Measurements from ENCODE around the gene PERM1.
A peak's percentile ranks its signal among the peaks of the same experiment; 100 is the strongest.
"Not testable (repeated sequence)": the region's sequence is repeated elsewhere in the genome, so short reads cannot be mapped to it uniquely, and the experiment has no call there.

PERM1 gene

DNA sequence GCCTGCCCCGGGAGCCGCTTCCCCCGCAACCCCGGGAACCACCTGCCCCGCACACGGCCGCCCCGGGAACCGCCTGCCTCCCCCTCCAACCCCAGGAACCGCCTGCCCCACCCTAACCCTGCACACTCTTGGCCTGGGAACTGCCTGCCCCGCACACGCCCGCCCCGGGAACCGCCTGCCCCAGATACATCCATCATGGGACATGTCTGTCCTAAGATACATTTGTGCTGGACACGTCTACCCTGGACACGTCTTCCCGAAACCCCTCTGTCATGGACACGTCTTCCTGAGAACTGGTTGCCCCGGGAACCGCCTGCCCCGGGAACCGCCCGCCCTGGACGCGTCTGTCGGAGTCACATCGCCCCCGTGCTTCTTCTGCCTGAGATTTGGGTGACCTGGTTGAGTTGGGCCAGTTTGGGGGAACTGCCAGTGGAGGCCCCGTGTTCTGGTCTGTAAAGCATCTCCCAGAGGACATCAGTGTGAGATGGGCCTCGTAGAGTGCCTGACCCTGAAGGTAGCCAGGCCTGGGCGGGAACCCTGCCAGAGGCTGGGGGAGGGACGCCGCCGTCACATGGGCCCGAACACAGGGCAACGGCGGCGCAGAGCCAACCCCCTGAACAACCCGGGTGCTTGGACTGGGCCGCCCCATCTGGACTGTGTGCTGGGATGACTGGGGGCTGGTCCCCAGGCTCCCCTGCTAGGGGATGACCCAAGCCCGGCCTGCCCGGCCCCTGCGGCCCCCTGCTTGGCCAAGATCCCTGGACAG, 3.6 kb downstream of the PERM1 start:
- DNase-seq: no peak

DNA sequence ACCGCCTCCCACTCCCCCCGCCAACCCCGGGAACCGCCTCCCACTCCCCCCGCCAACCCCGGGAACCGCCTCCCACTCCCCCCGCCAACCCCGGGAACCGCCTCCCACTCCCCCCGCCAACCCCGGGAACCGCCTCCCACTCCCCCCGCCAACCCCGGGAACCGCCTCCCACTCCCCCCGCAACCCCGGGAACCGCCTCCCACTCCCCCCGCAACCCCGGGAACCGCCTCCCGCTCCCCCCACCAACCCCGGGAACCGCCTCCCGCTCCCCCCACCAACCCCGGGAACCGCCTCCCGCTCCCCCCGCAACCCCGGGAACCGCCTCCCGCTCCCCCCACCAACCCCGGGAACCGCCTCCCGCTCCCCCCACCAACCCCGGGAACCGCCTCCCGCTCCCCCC, 5.1 kb downstream of the PERM1 start:
- DNase-seq: not testable (repeated sequence)

DNA sequence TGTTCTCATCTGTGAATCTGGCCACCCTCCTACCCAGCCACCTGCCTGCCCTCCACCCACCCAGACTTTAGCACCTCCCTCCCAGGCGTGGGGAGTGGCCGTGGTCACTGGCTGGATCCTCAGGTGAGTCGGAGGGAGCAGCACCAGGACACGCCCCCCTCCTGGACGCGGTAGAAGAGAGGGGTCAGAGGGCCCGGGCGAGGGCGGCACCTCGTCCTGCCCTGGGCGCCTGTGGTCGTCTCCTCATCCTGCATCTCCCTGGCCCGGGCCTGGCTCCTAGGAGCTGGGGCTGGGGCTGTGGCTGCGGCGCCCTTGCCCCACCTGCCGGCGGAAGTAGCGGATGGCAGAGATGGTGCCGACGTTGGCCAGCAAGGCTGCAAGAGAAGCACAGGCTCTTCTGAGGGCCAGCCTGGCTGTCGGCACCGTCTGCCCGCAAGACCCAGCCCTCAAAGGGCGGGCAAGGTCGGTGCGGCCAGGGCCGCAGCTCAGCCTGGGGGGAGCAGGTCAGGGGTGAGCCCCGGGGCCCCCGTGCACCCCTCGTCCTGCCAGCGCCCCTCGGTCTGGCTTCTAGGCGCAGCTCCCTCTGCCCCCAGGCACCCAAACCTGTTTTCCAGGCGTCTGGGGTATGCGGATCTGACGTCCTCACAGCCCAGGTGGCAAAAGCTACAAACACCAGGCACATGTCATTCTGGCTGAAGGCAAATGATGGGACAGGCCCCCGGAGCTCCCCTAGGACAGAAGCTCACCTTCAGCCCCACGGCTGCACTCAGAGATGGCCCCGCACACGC, 5.8 kb downstream of the PERM1 start:
- peak; percentile 55 to 74 for DNase-seq

DNA sequence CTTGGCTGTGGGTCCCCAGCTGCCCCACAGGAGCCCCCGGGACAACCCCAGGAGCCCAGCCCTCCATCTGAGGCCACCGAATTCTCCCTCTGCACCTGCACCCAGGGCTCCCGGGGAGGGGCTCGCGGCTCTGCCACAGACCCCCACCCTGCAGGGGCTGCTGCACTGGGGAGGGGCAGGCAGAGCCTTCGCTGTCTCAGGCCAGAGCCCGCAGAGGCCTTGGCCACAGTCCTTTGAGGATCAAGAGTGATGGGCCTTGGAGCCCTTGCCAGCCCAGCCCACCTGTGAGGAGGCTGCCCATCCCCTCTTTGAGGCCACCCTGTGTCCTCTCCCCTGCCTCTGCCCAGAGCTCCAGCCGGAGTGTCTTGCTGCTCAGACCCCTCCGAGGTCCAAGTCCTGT, 6.5 kb downstream of the PERM1 start:
- DNase-seq: no peak

DNA sequence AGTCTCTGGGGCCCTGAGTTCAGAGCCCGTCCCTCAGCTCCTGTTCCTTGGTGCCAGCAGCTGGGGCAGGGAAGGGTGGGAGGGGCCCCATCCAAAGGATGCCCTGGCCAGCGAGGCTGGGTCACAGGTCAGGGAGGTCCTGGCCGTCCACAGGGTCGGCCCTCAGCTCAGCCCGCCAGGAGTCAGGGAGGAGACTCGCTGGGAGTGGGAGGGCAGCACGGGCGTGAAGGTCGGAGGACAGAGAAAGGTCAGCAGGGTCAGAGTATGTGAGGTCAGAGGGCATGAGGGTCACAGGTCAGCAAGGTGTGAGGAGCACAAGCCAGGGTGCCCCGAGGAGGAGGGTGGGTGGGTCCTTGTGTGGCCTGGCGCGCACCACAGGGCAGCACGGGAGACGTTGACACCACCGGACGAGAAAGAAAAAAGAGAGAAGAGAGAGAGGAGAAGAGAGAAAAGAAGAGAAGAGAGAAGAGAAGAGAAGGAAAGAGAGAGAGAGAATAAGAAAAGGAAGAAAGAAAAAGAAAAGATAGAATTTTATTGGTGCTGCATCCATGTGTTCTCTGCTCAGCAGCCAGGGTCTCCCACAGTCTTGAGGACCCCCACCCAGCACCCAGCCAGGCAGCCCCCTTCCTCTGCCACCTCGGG, 7.1 kb downstream of the PERM1 start:
- DNase-seq: no peak

DNA sequence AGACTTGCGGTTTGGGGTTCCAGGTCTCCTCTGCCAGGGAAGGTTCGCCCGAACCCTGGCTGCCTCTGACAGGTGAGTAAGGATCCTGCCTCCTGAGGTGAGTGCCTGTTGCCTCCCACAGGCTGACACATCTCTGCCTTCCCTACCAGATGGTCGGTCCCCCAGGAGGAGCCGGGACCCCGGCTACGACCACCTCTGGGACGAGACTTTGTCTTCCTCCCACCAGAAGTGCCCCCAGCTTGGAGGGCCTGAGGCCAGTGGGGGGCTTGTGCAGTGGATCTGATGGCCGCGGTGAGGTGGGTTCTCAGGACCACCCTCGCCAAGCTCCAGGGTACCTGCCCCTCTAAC, 7.6 kb downstream of the PERM1 start:
- no peak for DNase-seq

DNA sequence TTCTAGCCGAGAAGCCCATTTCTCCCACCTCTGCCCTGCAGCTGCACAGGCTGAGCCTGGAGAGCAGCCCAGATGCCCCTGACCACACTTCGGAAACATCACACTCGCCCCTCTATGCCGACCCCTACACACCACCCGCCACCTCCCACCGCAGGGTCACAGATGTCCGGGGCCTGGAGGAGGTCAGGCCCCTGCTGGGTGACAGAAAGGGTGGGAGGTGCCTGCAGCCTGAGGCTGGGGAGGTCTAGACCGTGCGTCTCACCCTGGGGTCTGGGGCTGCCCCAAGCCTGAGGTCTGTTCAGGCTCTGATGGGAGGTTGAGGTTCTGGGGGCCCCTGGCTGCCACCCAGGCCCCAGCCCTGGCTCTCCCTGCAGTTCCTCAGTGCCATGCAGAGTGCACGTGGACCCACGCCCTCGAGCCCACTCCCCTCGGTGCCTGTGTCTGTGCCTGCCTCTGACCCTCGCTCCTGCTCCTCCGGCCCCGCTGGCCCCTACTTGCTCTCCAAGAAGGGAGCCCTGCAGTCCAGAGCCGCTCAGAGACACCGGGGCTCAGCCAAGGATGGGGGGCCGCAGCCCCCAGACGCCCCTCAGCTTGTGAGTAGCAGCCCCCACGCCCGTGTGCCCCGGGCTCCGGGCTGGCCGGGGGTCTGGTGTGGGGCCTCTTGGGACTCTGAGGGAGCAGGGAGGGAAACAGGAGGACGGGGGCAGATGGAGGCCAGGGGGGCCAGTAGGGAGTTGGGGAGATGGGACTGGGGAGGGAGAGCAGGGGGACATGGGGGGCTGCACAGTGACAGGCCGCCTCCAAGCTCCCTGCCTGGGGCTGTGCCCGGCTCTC, 8.2 kb downstream of the PERM1 start:
- DNase-seq: no peak

DNA sequence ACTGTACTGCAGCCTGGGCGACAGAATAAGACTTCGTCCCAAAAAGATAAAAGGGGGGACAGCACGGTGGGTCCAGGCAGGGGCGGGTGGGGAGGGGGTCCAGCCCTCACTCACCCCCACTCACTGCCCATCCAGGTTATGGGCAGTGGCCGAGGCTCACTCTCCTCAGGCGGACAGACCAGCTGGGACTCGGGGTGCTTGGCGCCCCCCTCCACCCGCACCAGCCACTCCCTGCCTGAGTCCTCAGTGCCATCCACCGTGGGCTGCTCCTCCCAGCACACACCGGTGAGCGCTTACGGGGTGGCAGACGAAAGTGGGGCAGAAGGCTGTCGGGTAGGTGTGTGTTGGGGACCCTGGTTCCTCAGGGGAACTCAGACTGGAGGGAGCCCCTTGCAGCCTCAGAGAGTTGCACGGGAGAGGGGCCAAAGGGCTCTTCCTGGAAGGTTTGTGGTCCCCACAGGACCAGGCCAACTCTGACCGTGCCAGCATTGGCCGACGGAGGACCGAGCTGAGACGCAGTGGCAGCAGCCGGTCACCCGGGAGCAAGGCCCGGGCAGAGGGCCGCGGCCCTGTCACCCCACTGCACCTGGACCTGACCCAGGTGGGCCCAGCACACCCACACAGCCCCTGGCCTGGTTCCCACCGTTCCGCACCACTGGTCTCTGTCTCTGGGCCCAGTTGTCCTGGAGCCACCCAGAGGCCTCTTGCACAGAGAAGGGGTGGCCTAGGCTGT, 9.0 kb downstream of the PERM1 start:
- no peak for DNase-seq

DNA sequence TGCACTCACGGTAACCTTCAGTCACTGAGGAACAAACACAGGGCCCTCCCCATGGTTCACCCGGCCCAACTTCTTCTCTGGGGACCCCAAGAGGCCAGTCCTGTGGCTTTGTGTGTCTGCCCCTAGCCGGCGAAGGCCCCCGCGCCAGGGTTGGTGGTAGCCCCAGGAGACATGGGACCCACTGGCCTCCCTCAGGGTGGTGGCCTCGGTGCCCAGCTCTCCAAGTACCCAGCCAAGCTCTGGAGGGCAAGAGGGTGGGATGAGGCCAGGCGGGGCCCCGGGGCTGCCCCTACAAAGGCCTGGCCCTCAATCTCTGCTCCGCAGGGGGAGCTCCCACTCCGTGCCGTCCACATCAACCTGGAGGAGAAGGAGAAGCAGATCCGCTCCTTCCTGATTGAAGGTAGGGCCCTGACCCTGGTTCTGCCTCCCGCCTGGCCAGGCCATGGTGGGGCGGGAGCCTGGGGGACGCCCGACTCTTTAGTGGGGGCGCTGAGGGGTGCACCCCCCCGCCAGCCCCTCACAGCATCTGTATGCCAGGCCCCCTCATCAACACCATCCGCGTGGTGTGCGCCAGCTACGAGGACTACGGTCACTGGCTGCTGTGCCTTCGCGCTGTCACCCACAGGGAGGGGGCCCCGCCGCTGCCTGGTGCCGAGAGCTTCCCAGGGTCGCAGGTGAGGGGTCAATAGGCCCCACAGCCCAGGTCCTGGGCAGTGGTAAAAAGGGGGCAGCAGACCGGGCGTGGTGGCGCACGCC, 10.0 kb downstream of the PERM1 start:
- DNase-seq: no peak

DNA sequence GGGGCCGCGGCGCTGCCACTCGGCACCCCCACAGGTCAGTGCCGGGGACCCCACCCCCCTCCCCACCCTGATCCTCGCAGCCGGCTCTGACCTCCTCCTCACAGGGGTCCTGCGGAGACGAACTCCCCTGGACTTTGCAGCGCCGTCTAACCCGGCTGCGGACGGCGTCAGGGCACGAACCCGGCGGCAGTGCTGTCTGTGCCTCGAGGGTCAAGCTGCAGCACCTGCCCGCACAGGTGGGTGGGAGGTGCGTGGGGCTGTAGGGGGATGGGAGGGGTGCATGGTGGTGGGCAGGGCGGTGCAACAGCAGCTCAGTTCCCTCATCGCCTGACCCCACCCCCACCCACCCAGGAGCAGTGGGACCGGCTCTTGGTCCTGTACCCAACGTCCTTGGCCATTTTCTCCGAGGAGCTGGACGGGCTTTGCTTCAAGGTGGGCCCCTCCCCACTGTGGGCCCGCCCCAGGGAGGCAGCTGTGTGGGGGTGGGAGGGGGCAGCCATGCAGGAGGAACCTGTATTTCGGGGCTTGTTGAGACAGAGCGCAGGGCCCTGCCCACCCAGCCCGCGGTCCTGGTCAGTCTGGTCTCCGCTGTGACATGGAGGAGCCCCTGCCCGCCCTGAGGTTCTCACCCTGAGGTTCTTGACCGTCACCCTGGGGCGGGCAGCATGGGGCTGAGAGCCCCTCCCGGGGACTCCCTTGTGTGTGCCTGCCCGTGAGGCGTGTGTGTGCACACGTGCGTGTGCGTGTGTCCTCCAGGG, 10.7 kb downstream of the PERM1 start:
- no peak for DNase-seq

DNA sequence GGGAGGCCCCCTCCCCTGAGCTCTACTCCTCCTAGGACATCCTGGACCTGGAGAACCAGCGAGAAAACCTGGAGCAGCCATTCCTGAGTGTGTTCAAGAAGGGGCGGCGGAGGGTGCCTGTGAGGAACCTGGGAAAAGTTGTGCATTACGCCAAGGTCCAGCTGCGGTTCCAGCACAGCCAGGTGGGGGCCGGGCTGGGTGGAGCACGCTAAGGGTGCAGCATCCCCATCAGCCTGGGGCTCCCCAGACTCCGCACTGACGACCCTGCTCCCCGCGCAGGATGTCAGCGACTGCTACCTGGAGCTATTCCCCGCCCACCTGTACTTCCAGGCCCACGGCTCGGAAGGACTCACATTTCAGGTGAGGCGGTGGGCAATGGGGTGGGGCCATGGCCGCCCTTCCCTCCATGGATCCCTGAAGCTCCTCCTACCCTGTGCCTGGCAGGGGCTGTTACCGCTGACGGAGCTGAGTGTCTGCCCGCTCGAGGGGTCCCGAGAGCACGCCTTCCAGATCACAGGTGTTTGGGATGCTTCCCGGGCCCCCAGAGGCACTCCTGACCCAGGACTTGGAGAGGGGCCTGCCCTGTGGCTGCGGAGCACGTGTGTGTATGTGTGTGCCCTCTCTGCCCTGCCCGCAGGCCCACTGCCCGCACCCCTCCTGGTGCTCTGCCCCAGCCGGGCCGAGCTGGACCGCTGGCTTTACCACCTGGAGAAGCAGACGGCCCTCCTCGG, 11.5 kb downstream of the PERM1 start:
- DNase-seq: no peak

DNA sequence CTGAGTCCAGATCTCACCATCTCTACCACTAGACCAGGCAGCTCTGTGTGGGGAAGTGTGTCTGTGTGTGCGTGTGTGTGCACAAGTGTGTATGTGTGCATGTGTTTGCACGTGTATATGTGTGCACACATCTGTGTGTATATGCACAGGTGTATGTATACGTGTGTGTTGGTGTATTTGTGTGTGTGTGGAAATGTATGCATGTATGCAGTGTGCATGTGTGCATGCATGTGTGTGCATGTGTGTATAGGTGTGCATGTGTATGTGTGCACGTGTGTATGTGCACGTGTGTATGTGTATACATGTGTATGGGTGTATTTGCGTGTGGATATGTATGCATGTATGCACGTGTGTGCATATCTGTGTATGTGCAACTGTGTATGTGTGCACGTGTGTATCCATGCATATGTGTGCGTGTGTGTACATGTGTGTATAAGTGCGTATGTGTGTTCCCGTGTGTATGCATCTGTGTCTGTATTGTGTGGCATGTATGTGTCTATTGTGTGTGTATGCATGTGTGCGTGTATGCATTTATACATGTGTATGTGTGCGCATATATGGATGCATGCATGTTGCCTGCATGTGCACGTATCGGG, 12.5 kb downstream of the PERM1 start:
- DNase-seq: no peak

DNA sequence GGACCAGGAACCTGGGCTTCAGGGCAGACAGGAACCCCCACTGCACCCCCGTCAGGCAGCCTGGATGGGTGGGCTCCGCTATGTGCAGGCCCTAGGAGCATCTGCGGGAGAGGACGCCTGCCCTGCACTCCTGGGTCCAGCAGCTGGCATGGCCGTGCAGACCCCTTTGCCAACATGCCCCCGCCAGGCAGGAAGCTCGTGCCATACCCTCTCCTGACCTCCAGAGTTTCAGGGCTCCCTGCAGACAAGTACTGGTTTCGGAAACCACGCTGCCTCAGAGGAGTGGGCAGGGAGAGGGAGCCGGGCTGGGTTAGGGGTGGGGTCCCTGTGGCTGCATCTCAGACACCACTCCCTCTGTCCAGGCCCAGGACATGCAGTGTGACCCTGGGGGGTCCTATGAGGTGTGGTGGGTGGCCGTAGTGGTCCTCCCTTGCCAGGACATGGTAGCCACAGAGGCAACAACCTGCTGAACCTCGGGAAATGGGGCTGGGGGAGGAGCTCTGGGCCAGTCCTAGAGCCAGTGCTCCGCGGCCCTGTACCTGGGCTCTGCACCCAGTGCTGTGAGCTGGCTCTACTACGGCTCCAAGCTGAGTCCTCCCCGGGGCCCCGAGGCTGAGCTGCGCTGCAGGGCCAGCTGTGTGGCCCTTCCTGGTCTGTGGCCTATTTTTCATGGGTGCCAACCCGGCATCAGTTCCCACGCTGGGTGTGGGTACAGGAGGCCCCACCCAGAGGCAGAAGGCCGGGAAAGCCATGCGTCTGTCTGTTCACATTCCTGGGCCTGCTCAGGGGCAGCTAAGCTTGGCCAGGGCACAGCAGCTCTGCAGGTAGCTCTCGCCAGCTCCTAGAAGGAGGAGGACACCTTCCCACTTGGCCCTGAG, 14.2 kb downstream of the PERM1 start:
- DNase-seq: no peak

DNA sequence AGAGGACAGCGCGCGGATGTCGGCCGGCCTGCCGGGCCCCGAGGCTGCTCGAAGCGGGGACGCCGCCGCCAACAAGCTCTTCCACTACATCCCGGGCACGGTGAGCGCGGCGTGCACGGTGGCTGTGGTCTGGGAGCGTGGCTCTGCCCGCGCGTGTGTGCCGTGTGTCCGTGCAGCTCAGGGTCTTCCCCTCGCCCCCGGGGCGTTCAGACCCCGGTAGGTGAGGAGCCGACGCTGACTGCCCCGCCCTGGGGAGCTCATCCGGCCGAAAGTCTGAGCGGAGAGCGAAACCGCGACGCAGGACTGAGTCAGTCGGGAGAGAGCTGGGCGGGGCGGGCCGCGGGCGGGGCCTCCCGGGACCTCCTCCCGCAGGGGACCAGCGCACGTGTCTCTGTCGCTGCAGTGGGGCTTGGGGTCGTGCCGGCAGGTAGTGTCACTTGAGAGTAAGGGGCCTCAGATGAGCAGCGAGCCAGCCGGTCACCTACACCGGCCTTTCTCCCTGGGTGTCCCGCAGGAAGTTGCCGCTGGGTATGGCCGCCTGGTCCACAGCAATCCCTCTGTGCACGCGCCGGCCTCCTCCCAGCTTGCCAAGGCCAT, 15.1 kb downstream of the PERM1 start:
- peak; percentile 88 to 91 for DNase-seq

DNA sequence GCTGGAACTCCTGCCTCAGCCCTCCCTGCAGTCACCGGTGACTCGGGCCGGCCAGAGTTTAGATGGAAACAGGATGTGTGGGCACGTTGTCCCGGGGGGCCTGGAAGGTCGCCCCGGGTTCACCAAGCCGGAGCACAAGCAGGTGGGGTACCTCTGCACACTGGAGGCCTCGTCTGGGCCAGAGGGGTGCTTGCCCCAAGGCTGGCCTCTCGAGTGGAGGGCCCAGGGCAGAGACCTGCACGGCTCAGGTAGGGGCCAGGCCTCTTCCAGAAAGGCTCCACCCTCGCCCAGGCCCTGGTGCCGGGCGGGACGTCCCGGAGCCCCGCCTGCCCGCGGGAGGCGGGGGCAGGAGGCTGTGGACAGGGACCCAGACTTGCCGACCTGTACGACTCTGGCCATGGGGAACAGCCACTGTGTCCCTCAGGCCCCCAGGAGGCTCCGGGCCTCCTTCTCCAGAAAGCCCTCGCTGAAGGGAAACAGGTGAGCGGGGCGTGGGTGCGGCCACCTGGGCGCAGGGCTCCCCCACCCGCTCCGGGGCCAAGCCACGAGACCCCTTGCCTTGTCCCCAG, 15.7 kb downstream of the PERM1 start, which contains the start of gene PLEKHN1:
Gene PLEKHN1, plus strand, starts transcription at position 348 of the 569 bp plus-strand sequence. Its CDS starts 50 bp downstream, at position 398.
- peak in 1 of 2 donors; percentile 53 for DNase-seq

DNA sequence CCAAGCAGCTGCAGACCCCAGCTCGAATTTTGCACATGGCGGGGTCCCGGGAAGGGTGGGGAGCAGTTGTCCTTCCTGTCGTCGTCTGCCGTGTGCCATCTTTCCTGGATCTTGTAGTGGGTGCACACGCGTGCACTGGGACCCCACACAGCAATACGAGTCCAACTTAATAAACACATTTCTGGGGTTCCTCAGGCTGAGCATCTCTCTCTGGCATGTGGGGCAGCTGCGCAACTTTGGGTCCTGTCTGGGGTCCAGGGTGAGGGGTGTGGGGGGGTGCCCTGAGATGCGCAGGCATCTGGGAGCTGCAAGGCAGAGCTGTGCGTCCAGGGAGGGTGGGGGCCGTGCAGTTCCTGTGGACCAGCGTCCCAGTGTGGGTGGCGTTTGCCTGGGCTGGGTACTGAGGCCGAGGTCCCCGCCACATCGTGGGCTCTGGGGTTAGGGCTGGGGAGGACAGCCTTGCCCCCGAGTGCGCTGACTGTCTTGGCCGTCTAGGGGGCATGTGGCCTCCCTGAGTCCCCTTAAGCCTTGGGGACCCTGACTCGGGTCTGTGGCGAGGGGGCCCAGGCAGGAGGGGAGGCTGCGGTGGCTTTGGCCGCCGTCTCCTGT, 16.3 kb downstream of the PERM1 start:
- no peak for DNase-seq

All from stimulated activated CD4-positive, alpha-beta T cell treated with anti-CD3 and anti-CD28 coated beads, Interleukin-2, amount 100 ng/mL, for 24 hours (primary cell).